ENCODE data around the gene HDAC1.
A peak's percentile ranks its signal among the peaks of the same experiment; 100 is the strongest.

HDAC1 gene

DNA sequence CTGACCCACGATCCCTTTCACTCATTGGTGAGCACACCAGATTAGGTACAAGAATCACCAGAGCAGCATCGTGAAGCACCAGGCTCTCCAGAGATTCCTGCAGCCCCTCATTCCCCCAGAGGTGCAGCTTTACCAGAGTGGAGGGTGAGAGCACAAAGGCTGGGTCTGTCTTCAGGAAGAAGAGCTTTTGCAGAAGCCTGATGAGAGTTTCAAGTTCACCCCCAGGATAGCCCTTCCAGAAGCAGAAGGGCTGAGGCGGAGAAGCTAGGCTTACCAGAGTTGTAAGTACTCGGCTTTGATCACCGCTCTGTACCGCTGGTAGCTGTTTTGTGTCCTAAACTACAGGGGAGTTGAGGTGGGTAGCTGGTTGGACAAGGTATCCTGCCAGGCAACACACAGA, 73.6 kb downstream of the HDAC1 start:
- peaks cover 3% of the 10 kb centered on the region for H3K27me3 ChIP-seq (replicated peaks; ENCODE audit: control insufficient read depth, insufficient read depth, low read length, poor library complexity, severe bottlenecking)
- H3K36me3 ChIP-seq (ENCODE audit: control insufficient read depth, insufficient read depth, low read length) = peaks cover 43% of the 10 kb centered on the region
- H3K4me1 ChIP-seq (ENCODE audit: control insufficient read depth, insufficient read depth, low read length, poor library complexity, severe bottlenecking) = peaks cover 9% of the 10 kb centered on the region
- DNase-seq = no peak
- no peak overlapping the region for H3K27ac ChIP-seq (ENCODE audit: insufficient read depth, low read length, poor library complexity, severe bottlenecking)
- no peaks in the 10 kb centered on the region for H3K9me3 ChIP-seq (ENCODE audit: control insufficient read depth, low read length)
- no peak overlapping the region for H3K4me3 ChIP-seq (ENCODE audit: insufficient read depth, low read depth, low read length, poor library complexity, severe bottlenecking)

DNA sequence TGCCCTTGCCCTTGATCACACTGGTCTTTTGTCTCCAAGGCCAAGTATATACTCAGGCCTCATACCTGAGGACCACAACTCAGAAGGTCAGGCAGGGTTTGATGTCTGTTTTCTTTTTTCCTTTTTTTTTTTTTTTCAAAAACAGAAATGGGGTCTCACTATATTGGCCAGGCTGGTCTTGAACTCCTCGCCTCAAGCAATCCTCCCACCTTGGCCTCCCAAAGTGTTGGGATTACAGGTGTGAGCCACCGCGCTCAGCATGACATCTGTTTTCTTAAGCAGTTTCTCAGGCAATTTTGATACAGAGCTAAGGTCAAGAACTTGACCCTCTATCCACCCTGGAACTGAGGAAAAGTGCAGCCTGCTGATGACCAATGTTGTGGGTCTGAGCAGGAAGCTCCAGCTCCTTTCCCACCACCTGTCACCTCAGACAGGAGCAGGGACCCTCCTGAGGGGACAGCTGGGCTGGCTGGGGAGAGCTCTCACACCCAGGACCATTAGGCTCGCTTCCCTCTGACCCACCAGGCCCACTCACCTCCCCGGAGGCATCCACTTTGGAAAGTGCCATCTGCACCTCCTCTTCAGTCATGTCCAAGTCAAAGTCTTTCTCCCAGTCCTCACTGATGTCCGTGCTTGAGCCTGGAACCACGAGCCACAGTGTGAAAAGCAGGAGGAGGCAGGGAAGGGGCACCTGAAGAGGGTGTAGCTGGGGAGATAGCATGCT, 76.2 kb downstream of the HDAC1 start:
- Histone ChIP-seq H3K27ac (ENCODE audit: insufficient read depth, low read length, poor library complexity, severe bottlenecking) (no peak overlapping the region), H3K4me3 (ENCODE audit: insufficient read depth, low read depth, low read length, poor library complexity, severe bottlenecking) (no peak overlapping the region), H3K36me3 (ENCODE audit: control insufficient read depth, insufficient read depth, low read length) (peaks cover 43% of the 10 kb centered on the region), H3K4me1 (ENCODE audit: control insufficient read depth, insufficient read depth, low read length, poor library complexity, severe bottlenecking) (peaks cover 9% of the 10 kb centered on the region), H3K9me3 (ENCODE audit: control insufficient read depth, low read length) (no peaks in the 10 kb centered on the region), H3K27me3 (replicated peaks; ENCODE audit: control insufficient read depth, insufficient read depth, low read length, poor library complexity, severe bottlenecking) (no peaks in the 10 kb centered on the region)
- no peak for DNase-seq

DNA sequence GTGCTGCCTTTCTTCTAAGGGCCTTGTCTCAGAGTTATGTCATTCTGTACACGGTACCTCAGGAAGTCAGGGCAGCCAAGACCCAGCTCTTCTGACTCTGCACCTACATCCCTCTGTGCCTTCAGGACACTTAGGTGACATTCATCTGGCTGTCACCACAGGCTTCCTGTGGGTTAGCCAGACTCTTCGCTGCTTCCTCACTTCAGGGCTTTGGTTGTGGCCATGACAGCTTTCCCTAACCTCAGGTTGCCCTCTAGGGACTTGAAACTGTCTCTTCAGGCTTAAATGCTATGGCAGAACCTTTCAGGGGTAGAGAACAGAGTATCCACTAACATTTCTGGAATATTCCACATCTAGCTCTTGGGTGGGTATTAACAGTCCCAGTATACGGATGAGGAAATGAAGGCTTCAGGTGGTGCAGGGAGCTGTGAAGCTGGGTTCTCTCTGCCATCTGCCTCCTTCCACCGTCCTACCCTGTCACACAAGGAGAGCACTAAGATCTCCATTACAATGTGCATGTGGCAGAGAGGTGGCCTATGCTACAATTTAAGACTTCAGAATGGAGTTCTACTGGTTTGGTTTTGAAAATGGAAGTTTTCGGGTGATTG, 80.4 kb downstream of the HDAC1 start:
- no peak overlapping the region for H3K27ac ChIP-seq (ENCODE audit: insufficient read depth, low read length, poor library complexity, severe bottlenecking)
- peaks cover 9% of the 10 kb centered on the region for H3K4me1 ChIP-seq (ENCODE audit: control insufficient read depth, insufficient read depth, low read length, poor library complexity, severe bottlenecking)
- no peaks in the 10 kb centered on the region for H3K9me3 ChIP-seq (ENCODE audit: control insufficient read depth, low read length)
- DNase-seq = peak; percentile 49 to 57 (median 56)
- no peaks in the 10 kb centered on the region for H3K27me3 ChIP-seq (replicated peaks; ENCODE audit: control insufficient read depth, insufficient read depth, low read length, poor library complexity, severe bottlenecking)
- peaks cover 55% of the 10 kb centered on the region for H3K36me3 ChIP-seq (ENCODE audit: control insufficient read depth, insufficient read depth, low read length)
- H3K4me3 ChIP-seq (ENCODE audit: insufficient read depth, low read depth, low read length, poor library complexity, severe bottlenecking) = no peak overlapping the region

DNA sequence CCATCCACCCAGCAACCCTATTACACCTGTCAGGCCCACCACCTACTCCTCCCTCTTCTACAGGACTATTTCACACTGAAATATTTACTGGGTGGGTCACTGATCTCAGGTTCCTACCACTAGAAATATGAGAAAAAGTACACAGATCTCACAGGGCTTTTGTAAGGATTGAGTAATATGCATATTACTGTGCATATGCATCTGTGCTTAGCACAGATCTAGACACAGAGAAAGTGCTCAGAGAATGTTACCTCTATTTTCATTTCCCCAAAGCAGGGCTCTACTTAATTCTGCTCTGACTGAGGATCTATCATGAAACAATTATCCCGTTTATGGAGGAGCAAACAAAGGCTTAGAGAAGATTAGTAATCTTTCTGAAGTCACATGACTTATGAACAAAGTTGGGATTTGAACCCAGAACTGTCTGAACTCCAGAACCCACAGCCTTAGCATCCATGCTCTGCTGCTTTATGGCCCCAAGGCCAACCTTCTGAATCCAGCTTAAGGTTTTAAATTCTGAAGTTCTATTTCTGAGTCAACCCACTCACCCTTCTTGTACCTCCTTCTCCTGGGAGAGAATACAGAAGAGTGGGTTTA, 82.2 kb downstream of the HDAC1 start:
- Histone ChIP-seq H3K4me3 (ENCODE audit: insufficient read depth, low read depth, low read length, poor library complexity, severe bottlenecking) (no peak overlapping the region), H3K9me3 (ENCODE audit: control insufficient read depth, low read length) (no peaks in the 10 kb centered on the region), H3K4me1 (ENCODE audit: control insufficient read depth, insufficient read depth, low read length, poor library complexity, severe bottlenecking) (peaks cover 9% of the 10 kb centered on the region), H3K27ac (ENCODE audit: insufficient read depth, low read length, poor library complexity, severe bottlenecking) (no peak overlapping the region), H3K27me3 (replicated peaks; ENCODE audit: control insufficient read depth, insufficient read depth, low read length, poor library complexity, severe bottlenecking) (no peaks in the 10 kb centered on the region), H3K36me3 (ENCODE audit: control insufficient read depth, insufficient read depth, low read length) (peaks cover 56% of the 10 kb centered on the region)
- DNase-seq = no peak

DNA sequence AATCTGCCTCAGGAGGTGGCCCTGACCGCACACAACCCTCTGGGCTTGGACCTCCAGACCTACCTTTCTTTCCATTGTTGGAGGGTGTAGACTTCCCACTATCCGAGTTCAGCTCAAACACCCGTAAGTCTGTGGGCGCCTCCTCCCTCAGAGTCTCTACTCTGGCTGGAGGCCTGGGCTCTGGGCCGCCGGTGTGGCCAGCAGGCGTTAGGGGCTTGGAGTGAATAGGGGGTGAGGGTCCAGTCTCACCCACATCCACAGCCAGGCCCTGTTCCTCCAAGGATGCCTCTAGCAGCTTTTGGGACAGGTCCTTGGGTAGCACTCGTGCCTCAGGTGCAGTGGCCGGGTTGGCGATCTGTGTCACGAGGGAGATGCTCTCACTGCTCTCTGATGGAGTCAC, 84.3 kb downstream of the HDAC1 start:
- H3K4me1 ChIP-seq (ENCODE audit: control insufficient read depth, insufficient read depth, low read length, poor library complexity, severe bottlenecking) = peaks cover 9% of the 10 kb centered on the region
- H3K27me3 ChIP-seq (replicated peaks; ENCODE audit: control insufficient read depth, insufficient read depth, low read length, poor library complexity, severe bottlenecking) = no peaks in the 10 kb centered on the region
- no peak for DNase-seq
- no peak overlapping the region for H3K4me3 ChIP-seq (ENCODE audit: insufficient read depth, low read depth, low read length, poor library complexity, severe bottlenecking)
- no peak overlapping the region for H3K27ac ChIP-seq (ENCODE audit: insufficient read depth, low read length, poor library complexity, severe bottlenecking)
- H3K9me3 ChIP-seq (ENCODE audit: control insufficient read depth, low read length) = no peaks in the 10 kb centered on the region
- peaks cover 75% of the 10 kb centered on the region for H3K36me3 ChIP-seq (ENCODE audit: control insufficient read depth, insufficient read depth, low read length)

DNA sequence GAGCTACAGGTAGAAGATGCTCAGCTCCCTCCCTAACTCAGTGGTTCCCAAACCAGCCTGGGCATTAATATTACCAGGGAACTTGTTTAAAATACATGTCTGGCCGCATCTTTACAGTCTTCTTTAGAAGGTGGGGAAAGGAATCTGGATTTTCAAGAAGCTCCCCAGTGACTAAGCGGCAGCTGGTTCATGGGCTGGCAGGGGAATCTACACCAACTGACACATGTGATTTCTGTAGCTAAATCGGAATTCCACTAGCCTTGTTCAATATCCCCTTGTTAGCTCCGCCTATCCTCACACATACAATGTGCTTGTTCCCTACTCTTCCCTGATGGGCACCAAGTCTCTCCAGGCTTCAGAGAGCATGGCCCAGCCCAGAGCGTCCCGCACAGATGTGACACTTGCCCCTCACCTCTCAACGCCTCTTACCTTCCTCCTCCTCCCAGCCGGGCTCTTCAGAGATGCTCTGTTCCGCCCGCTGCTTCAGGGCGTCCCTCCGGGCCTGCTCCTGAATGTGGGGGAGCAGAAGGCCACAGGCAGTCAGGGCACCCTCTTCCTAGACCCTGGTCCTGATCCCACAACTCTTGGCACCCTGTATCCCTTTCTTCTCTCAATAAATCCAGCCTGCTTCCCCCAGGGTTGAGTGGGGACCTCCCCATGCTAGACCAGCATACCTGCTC, 85.8 kb downstream of the HDAC1 start:
- Histone ChIP-seq H3K4me1 (ENCODE audit: control insufficient read depth, insufficient read depth, low read length, poor library complexity, severe bottlenecking) (peaks cover under 1% of the 10 kb centered on the region), H3K36me3 (ENCODE audit: control insufficient read depth, insufficient read depth, low read length) (peaks cover 88% of the 10 kb centered on the region), H3K4me3 (ENCODE audit: insufficient read depth, low read depth, low read length, poor library complexity, severe bottlenecking) (no peak overlapping the region), H3K27ac (ENCODE audit: insufficient read depth, low read length, poor library complexity, severe bottlenecking) (no peak overlapping the region), H3K9me3 (ENCODE audit: control insufficient read depth, low read length) (no peaks in the 10 kb centered on the region), H3K27me3 (replicated peaks; ENCODE audit: control insufficient read depth, insufficient read depth, low read length, poor library complexity, severe bottlenecking) (no peaks in the 10 kb centered on the region)
- DNase-seq = no peak

DNA sequence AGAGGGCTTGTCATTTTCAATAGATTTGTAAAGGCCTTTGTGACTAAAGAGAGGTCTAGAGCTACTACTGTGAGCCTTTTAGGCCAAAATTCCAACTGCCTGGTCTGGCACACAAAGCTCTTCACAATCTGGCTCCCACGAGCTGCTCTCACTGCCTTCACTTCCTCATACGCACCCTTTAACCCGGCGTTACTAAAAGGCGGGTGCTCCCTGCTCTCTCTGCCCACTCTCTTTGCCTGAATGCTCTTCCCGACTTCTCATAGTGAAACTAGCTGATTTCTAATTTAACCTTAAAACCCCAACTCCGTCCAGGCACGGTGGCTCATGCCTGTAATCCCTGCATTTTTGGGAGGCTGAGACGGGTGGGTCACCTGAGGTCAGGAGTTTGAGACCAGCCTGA, 88.2 kb downstream of the HDAC1 start:
- H3K4me1 ChIP-seq (ENCODE audit: control insufficient read depth, insufficient read depth, low read length, poor library complexity, severe bottlenecking) = no peaks in the 10 kb centered on the region
- no peaks in the 10 kb centered on the region for H3K9me3 ChIP-seq (ENCODE audit: control insufficient read depth, low read length)
- no peak overlapping the region for H3K4me3 ChIP-seq (ENCODE audit: insufficient read depth, low read depth, low read length, poor library complexity, severe bottlenecking)
- peaks cover 92% of the 10 kb centered on the region for H3K36me3 ChIP-seq (ENCODE audit: control insufficient read depth, insufficient read depth, low read length)
- H3K27ac ChIP-seq (ENCODE audit: insufficient read depth, low read length, poor library complexity, severe bottlenecking) = no peak overlapping the region
- DNase-seq = no peak
- H3K27me3 ChIP-seq (replicated peaks; ENCODE audit: control insufficient read depth, insufficient read depth, low read length, poor library complexity, severe bottlenecking) = no peaks in the 10 kb centered on the region
